GM12878 (cell line): ENCODE data around the gene PRTN3. TPM values are rescaled to one million over a fixed set of nuclear protein-coding genes. Genes with fewer than 3 reads are reported as not detected.

Experiments used
- ATAC-seq: fragments of 200-7000 bp; cut with Tn5 transposase; 3 replicates; pipeline ENCODE4 v1.9.1; 2020; ENCODE audit warnings: mild to moderate bottlenecking, moderate library complexity
- BruUV-seq: library from RNA; stranded (reverse); fragments of 400-500 nt; replicated peaks from 2 replicates; lab custom pipeline; 2021; lab: Mats Ljungman, UMichigan
- CTCF ChIA-PET: fragments of 300-600 bp; sonication (Branson Sonifier 250); formaldehyde crosslinking; extraction: SDS; loops from one replicate; lab custom pipeline; 2021; ENCODE audit warnings: inconsistent platforms; lab: Yijun Ruan, JAX
- POLR2A ChIA-PET: fragments of 350-600 bp; formaldehyde crosslinking; extraction: SDS; loops from one replicate; lab custom pipeline; 2021; ENCODE audit warnings: inconsistent platforms; lab: Charles Lee
- RAD21 ChIA-PET: fragments of 300-600 bp; sonication (Branson Sonifier 250); formaldehyde crosslinking; loops from one replicate; lab custom pipeline; 2023; ENCODE audit warnings: antibody characterized with exemption; ENCODE audit not compliant: unreplicated experiment; lab: Charles Lee
- SMC1A ChIA-PET: fragments of 300-600 bp; sonication (Branson Sonifier 250); formaldehyde crosslinking; loops from one replicate; lab custom pipeline; 2023; ENCODE audit not compliant: unreplicated experiment, uncharacterized antibody; lab: Charles Lee
- DNase-seq: peaks from one replicate; pipeline ENCODE4 v3.0.0-alpha.2; 2011; ENCODE audit warnings: low read depth, low spot score
- FAIRE-seq: peaks from 3 replicates; lab custom pipeline; 2011; peaks lifted over from hg19 to GRCh38; lab: Jason Lieb, UNC
- H2AFZ ChIP-seq: 2 replicates; pipeline ENCODE4 v1.6.0; 2011; ENCODE audit warnings: low read depth, low read length, control low read depth; ENCODE audit not compliant: control insufficient read depth
- H3K27ac ChIP-seq: 2 replicates; pipeline ENCODE4 v1.5.1; 2011; ENCODE audit warnings: control low read depth; ENCODE audit not compliant: control insufficient read depth, insufficient read depth
- H3K27me3 ChIP-seq, 2 experiments: replicated peaks in 1 of 2; 2 replicates each; pipeline versions ENCODE4 v1.6.0 to v1.6.1; 2011; ENCODE audit warnings: low read length in 1 of 2; ENCODE audit not compliant: control insufficient read depth in 2 of 2, insufficient read depth in 2 of 2
- H3K36me3 ChIP-seq, 2 experiments: 2 replicates each; pipeline ENCODE4 v1.5.1; 2011; ENCODE audit warnings: low read length in 1 of 2; ENCODE audit not compliant: control insufficient read depth in 2 of 2, insufficient read depth in 2 of 2
- H3K4me1 ChIP-seq: 2 replicates; pipeline ENCODE4 v1.6.1; 2011; ENCODE audit warnings: mild to moderate bottlenecking, low read length, moderate library complexity, mixed read lengths; ENCODE audit not compliant: control insufficient read depth, insufficient read depth
- H3K4me2 ChIP-seq: 2 replicates; pipeline ENCODE4 v1.6.0; 2011; ENCODE audit warnings: control low read depth; ENCODE audit not compliant: control insufficient read depth, insufficient read depth
- H3K4me3 ChIP-seq: fragments of 200-600 bp; sonication (generic); 2 replicates; pipeline ENCODE4 v1.5.1; 2016
- H3K79me2 ChIP-seq: 2 replicates; pipeline ENCODE4 v1.6.0; 2011; ENCODE audit warnings: low read length; ENCODE audit not compliant: control insufficient read depth, insufficient read depth
- H3K9ac ChIP-seq: 2 replicates; pipeline ENCODE4 v1.8.0; 2011; ENCODE audit warnings: low read length, control low read depth, mixed read lengths; ENCODE audit not compliant: control insufficient read depth, insufficient read depth
- H3K9me3 ChIP-seq: replicated peaks from 3 replicates; pipeline ENCODE4 v1.5.1; 2011; ENCODE audit warnings: mild to moderate bottlenecking, low read length; ENCODE audit not compliant: control insufficient read depth, insufficient read depth
- H4K20me1 ChIP-seq: 2 replicates; pipeline ENCODE4 v1.6.0; 2011; ENCODE audit not compliant: control insufficient read depth, insufficient read depth
- CHD4 ChIP-seq: fragments of 200-600 bp; sonication (generic); IDR thresholded peaks from 2 replicates; pipeline ENCODE4 v1.6.1; 2016; ENCODE audit warnings: mild to moderate bottlenecking
- GABPA ChIP-seq: IDR thresholded peaks from 2 replicates; pipeline ENCODE4 v1.6.1; 2014; ENCODE audit warnings: antibody characterized with exemption, low read depth, mild to moderate bottlenecking, inconsistent platforms
- HCFC1 ChIP-seq: fragments of 150-350 bp; IDR thresholded peaks from 2 replicates; pipeline ENCODE4 v1.6.1; 2014; ENCODE audit warnings: low read length
- IKZF1 ChIP-seq: fragments of 450-650 bp; conservative IDR thresholded peaks from 2 replicates; pipeline ENCODE4 v1.6.1; 2017; ENCODE audit warnings: antibody characterized with exemption, mild to moderate bottlenecking
- KAT2A ChIP-seq: conservative IDR thresholded peaks from 2 replicates; pipeline ENCODE4 v1.6.1; 2011; ENCODE audit warnings: low read depth, low read length; ENCODE audit not compliant: control insufficient read depth
- MTA3 ChIP-seq: IDR thresholded peaks from 2 replicates; pipeline ENCODE4 v1.6.1; 2012; ENCODE audit warnings: low read length, inconsistent platforms, borderline replicate concordance
- NFIC ChIP-seq: IDR thresholded peaks from 2 replicates; pipeline ENCODE4 v1.6.1; 2012; ENCODE audit warnings: low read depth, mild to moderate bottlenecking, inconsistent platforms, low read length, moderate library complexity
- TCF12 ChIP-seq: IDR thresholded peaks from 2 replicates; pipeline ENCODE4 v1.6.1; 2011; ENCODE audit warnings: low read depth, mild to moderate bottlenecking, low read length
- WGBS: methylation state at CpG from one replicate; pipeline ENCODE4 v1.1.6; 2016; ENCODE audit warnings: low lambda C conversion rate; ENCODE audit not compliant: insufficient replicate concordance, insufficient coverage; ENCODE audit errors: missing lambda C conversion rate; 5-methylcytosine and 5-hydroxymethylcytosine counted together
- in situ Hi-C: fragments of 300-500 bp; cut with MboI; formaldehyde crosslinking; loops from 9 replicates; pipeline ENCODE4 v1.14.3; 2018; ENCODE audit warnings: mixed read lengths
- intact Hi-C: fragments of 100-400 bp; cut with micrococcal nuclease; formaldehyde crosslinking; loops from one replicate; pipeline ENCODE4 v1.14.2; 2022; ENCODE audit not compliant: unreplicated experiment
- polyA plus RNA-seq, 11 experiments: library from polyadenylated mRNA; depleted of rRNA in 4 of 11; unstranded in 6 of 11; stranded (reverse) in 5 of 11; fragments of >200 nt; fragmentation: Nextera tagmentation in 4 of 11; fragmentation: Illumina TruSeq in 1 of 11; extraction: Ambion mirVana in 4 of 11; extraction: Trizol in 1 of 11; gene quantifications; 1 replicate in 1 of 11; 2 replicates in 10 of 11; pipeline versions ENCODE4 v1.2.1 to v1.2.3, GENCODE V29; 2011 to 2016; ENCODE audit warnings: inconsistent platforms in 2 of 11, missing spikeins in 2 of 11, low read depth in 1 of 11
- total RNA-seq, 4 experiments: library from RNA; depleted of rRNA in 3 of 4; stranded (reverse); fragments of >200 nt in 3 of 4; fragmentation: Illumina TruSeq in 1 of 4; extraction: Trizol in 1 of 4; gene quantifications; 2 replicates each; pipeline versions ENCODE4 v1.2.1 to v1.2.3, GENCODE V29; 2013 to 2021
- TF ChIP-seq, protein P1 (sequence below): fragments of 450-650 bp; IDR thresholded peaks from 2 replicates; pipeline ENCODE4 v1.6.1; 2017; ENCODE audit warnings: antibody characterized with exemption, mild to moderate bottlenecking, moderate library complexity
- TF ChIP-seq, protein P2 (sequence below): fragments of 450-650 bp; IDR thresholded peaks from 2 replicates; pipeline ENCODE4 v1.6.1; 2018; ENCODE audit warnings: borderline replicate concordance, mild to moderate bottlenecking; ENCODE audit not compliant: partially characterized antibody
- TF ChIP-seq, protein P3 (sequence below): fragments of 450-650 bp; IDR thresholded peaks from 2 replicates; pipeline ENCODE4 v1.6.1; 2017; ENCODE audit warnings: mild to moderate bottlenecking, low read depth, inconsistent platforms; ENCODE audit not compliant: poor library complexity, severe bottlenecking

Gene PRTN3
- total and polyA plus RNA-seq, 10 of the 15 experiments (the other 5 are each of a cell fraction or from before 2014, with no cell fraction given) = 0.08 TPM; not detected in 9

DNA sequence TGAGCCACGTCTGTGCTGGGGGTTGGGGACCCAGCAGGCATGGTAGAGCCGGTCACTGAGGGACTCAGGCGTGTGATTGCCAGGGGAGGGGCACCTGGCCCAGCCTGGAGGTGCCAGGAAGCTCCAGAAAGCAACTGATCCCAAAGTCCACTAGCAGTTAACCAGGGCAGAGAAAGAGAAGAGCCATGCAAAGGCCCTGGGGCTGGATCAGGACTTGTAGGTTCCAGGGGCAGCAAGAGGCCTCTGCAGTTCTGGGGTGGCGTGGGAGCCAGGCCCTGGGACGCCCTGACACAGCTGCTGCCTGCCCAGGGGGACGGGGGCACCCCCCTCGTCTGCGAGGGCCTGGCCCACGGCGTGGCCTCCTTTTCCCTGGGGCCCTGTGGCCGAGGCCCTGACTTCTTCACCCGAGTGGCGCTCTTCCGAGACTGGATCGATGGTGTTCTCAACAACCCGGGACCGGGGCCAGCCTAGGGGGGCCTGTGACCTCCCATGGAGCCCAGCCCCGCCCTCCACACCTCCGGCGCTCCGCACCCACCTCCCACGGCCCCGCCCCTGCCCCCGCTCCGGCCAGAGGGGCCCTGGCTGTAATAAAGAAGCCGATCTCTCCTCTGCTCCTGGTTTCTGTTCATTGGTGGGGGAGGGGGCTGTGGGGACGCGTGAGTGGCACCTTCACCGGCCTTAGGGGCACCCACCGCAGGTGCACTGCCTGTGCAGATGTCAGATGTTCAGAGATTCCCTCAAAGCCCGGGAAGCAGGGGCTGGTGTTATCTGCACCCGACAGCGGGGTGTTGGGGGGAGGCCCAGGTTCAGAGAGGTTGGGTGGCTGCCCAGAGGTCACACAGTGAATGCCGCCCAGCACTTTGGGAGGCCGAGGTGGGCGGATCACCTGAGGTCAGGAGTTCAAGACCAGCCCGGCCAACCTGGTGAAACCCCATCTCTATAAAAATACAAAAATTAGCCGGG, 9.1 kb upstream of the PRTN3 start:
- Histone ChIP-seq H3K9me3 (no peaks in the 10 kb centered on the region), H4K20me1 (no peaks in the 10 kb centered on the region), H3K79me2 (no peaks in the 10 kb centered on the region), H2AFZ (no peak overlapping the region), H3K4me1 (no peaks in the 10 kb centered on the region), H3K4me3 (no peak overlapping the region), H3K4me2 (no peak overlapping the region), H3K36me3 (no peaks in the 10 kb centered on the region), H3K27ac (no peak overlapping the region), H3K9ac (no peak overlapping the region), H3K27me3 (no peaks in the 10 kb centered on the region)
- FAIRE-seq = no peak
- ChIA-PET POLR2A (no interaction called here), SMC1A (no interaction called here), CTCF (no interaction called here), RAD21 (no interaction called here)
- no TSS peak for BruUV-seq
- in situ Hi-C loops (no loop called here), intact Hi-C loops (no loop called here)
- 51% methylated on average over 21 of the region's 38 CpGs for WGBS
- ATAC-seq = no peak
- DNase-seq = no peak
- TF ChIP-seq HCFC1 (no peak), KAT2A (no peak), TCF12 (no peak), CHD4 (no peak), GABPA (no peak), MTA3 (no peak), IKZF1 (no peak), NFIC (no peak)
- TF ChIP-seq, protein P1, sequence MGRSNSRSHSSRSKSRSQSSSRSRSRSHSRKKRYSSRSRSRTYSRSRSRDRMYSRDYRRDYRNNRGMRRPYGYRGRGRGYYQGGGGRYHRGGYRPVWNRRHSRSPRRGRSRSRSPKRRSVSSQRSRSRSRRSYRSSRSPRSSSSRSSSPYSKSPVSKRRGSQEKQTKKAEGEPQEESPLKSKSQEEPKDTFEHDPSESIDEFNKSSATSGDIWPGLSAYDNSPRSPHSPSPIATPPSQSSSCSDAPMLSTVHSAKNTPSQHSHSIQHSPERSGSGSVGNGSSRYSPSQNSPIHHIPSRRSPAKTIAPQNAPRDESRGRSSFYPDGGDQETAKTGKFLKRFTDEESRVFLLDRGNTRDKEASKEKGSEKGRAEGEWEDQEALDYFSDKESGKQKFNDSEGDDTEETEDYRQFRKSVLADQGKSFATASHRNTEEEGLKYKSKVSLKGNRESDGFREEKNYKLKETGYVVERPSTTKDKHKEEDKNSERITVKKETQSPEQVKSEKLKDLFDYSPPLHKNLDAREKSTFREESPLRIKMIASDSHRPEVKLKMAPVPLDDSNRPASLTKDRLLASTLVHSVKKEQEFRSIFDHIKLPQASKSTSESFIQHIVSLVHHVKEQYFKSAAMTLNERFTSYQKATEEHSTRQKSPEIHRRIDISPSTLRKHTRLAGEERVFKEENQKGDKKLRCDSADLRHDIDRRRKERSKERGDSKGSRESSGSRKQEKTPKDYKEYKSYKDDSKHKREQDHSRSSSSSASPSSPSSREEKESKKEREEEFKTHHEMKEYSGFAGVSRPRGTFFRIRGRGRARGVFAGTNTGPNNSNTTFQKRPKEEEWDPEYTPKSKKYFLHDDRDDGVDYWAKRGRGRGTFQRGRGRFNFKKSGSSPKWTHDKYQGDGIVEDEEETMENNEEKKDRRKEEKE = no peak
- TF ChIP-seq, protein P2, sequence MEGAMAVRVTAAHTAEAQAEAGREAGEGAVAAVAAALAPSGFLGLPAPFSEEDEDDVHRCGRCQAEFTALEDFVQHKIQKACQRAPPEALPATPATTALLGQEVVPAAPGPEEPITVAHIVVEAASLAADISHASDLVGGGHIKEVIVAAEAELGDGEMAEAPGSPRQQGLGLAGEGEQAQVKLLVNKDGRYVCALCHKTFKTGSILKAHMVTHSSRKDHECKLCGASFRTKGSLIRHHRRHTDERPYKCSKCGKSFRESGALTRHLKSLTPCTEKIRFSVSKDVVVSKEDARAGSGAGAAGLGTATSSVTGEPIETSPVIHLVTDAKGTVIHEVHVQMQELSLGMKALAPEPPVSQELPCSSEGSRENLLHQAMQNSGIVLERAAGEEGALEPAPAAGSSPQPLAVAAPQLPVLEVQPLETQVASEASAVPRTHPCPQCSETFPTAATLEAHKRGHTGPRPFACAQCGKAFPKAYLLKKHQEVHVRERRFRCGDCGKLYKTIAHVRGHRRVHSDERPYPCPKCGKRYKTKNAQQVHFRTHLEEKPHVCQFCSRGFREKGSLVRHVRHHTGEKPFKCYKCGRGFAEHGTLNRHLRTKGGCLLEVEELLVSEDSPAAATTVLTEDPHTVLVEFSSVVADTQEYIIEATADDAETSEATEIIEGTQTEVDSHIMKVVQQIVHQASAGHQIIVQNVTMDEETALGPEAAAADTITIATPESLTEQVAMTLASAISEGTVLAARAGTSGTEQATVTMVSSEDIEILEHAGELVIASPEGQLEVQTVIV = no peak
- TF ChIP-seq, protein P3, sequence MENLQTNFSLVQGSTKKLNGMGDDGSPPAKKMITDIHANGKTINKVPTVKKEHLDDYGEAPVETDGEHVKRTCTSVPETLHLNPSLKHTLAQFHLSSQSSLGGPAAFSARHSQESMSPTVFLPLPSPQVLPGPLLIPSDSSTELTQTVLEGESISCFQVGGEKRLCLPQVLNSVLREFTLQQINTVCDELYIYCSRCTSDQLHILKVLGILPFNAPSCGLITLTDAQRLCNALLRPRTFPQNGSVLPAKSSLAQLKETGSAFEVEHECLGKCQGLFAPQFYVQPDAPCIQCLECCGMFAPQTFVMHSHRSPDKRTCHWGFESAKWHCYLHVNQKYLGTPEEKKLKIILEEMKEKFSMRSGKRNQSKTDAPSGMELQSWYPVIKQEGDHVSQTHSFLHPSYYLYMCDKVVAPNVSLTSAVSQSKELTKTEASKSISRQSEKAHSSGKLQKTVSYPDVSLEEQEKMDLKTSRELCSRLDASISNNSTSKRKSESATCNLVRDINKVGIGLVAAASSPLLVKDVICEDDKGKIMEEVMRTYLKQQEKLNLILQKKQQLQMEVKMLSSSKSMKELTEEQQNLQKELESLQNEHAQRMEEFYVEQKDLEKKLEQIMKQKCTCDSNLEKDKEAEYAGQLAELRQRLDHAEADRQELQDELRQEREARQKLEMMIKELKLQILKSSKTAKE = no peak
